Adipocyte (in vitro differentiated cells): ENCODE measurements around the gene ONECUT3.
A peak's percentile ranks its signal among the peaks of the same experiment; 100 is the strongest.

Source experiments
- DNase-seq: peaks from one replicate; pipeline ENCODE4 v3.0.0-alpha.2; 2015; ENCODE audit warnings: low read depth
- H3K27me3 ChIP-seq: replicated peaks from 2 replicates; pipeline ENCODE4 v1.7.0; 2013; ENCODE audit warnings: mild to moderate bottlenecking, low read length, moderate library complexity; ENCODE audit not compliant: control insufficient read depth, insufficient read depth
- H3K36me3 ChIP-seq: 2 replicates; pipeline ENCODE4 v1.7.0; 2013; ENCODE audit warnings: low read length, mild to moderate bottlenecking, moderate library complexity; ENCODE audit not compliant: control insufficient read depth, insufficient read depth, severe bottlenecking
- H3K4me1 ChIP-seq: 2 replicates; pipeline ENCODE4 v1.7.0; 2013; ENCODE audit warnings: mild to moderate bottlenecking, low read length, moderate library complexity; ENCODE audit not compliant: control insufficient read depth, insufficient read depth
- H3K4me3 ChIP-seq: 2 replicates; pipeline ENCODE4 v1.7.0; 2013; ENCODE audit warnings: mild to moderate bottlenecking, low read length, moderate library complexity
- H3K9ac ChIP-seq: 2 replicates; pipeline ENCODE4 v1.7.0; 2013; ENCODE audit warnings: mild to moderate bottlenecking, low read length, moderate library complexity
- H3K9me3 ChIP-seq: 2 replicates; pipeline ENCODE4 v1.7.0; 2013; ENCODE audit warnings: mild to moderate bottlenecking, low read length, moderate library complexity; ENCODE audit not compliant: control insufficient read depth

ONECUT3 gene

GRCh38 chr19:1766800-1767352 lies 13.6 kb downstream of the ONECUT3 start:
- DNase-seq: no peak
- no peak overlapping the region for H3K9ac ChIP-seq
- peaks cover 15% of the 10 kb centered on the region for H3K9me3 ChIP-seq
- H3K36me3 ChIP-seq: no peaks in the 10 kb centered on the region
- peaks cover 58% of the 10 kb centered on the region for H3K27me3 ChIP-seq
- H3K4me3 ChIP-seq: no peak overlapping the region
- no peaks in the 10 kb centered on the region for H3K4me1 ChIP-seq

GRCh38 chr19:1767464-1767933 lies 14.2 kb downstream of the ONECUT3 start:
- peak; percentile 68 for DNase-seq
- H3K4me3 ChIP-seq: no peak overlapping the region
- H3K4me1 ChIP-seq: no peaks in the 10 kb centered on the region
- H3K9me3 ChIP-seq: peaks cover 15% of the 10 kb centered on the region
- peaks cover 53% of the 10 kb centered on the region for H3K27me3 ChIP-seq
- H3K9ac ChIP-seq: no peak overlapping the region
- no peaks in the 10 kb centered on the region for H3K36me3 ChIP-seq

- Histone ChIP-seq H3K27me3 (peaks cover 50% of the 10 kb centered on the region), H3K4me3 (no peak overlapping the region), H3K4me1 (no peaks in the 10 kb centered on the region), H3K9ac (no peak overlapping the region), H3K9me3 (peaks cover 15% of the 10 kb centered on the region), H3K36me3 (no peaks in the 10 kb centered on the region)
- peak; percentile 42 for DNase-seq
These were observed 14.9 kb downstream of the ONECUT3 start for GRCh38 chr19:1768248-1768647.

GRCh38 chr19:1768918-1769644 lies 15.8 kb downstream of the ONECUT3 start:
- H3K9me3 ChIP-seq: peaks cover 15% of the 10 kb centered on the region
- DNase-seq: no peak
- H3K4me1 ChIP-seq: no peaks in the 10 kb centered on the region
- no peaks in the 10 kb centered on the region for H3K36me3 ChIP-seq
- no peak overlapping the region for H3K9ac ChIP-seq
- peaks cover 51% of the 10 kb centered on the region for H3K27me3 ChIP-seq
- no peak overlapping the region for H3K4me3 ChIP-seq

GRCh38 chr19:1769645-1769985 lies 16.3 kb downstream of the ONECUT3 start:
- Histone ChIP-seq H3K4me1 (no peaks in the 10 kb centered on the region), H3K9ac (no peak overlapping the region), H3K9me3 (peaks cover 15% of the 10 kb centered on the region), H3K27me3 (peaks cover 52% of the 10 kb centered on the region), H3K36me3 (no peaks in the 10 kb centered on the region), H3K4me3 (no peak overlapping the region)
- DNase-seq: no peak

- Histone ChIP-seq H3K9ac (no peak overlapping the region), H3K36me3 (no peaks in the 10 kb centered on the region), H3K9me3 (peaks cover 17% of the 10 kb centered on the region), H3K4me3 (no peak overlapping the region), H3K27me3 (peaks cover 45% of the 10 kb centered on the region), H3K4me1 (no peaks in the 10 kb centered on the region)
- no peak for DNase-seq
These were observed 17.7 kb downstream of the ONECUT3 start for GRCh38 chr19:1770866-1771576.

- Histone ChIP-seq H3K36me3 (no peaks in the 10 kb centered on the region), H3K9ac (no peak overlapping the region), H3K4me3 (no peak overlapping the region), H3K27me3 (peaks cover 38% of the 10 kb centered on the region), H3K4me1 (no peaks in the 10 kb centered on the region), H3K9me3 (peaks cover 17% of the 10 kb centered on the region)
- DNase-seq: no peak
These were observed 19.9 kb downstream of the ONECUT3 start for GRCh38 chr19:1773184-1773583.

GRCh38 chr19:1774989-1775772 lies 21.9 kb downstream of the ONECUT3 start:
- H3K9ac ChIP-seq: no peak overlapping the region
- no peaks in the 10 kb centered on the region for H3K4me1 ChIP-seq
- peak; percentile 24 for DNase-seq
- peaks cover 17% of the 10 kb centered on the region for H3K9me3 ChIP-seq
- no peak overlapping the region for H3K4me3 ChIP-seq
- peaks cover 42% of the 10 kb centered on the region for H3K27me3 ChIP-seq
- H3K36me3 ChIP-seq: no peaks in the 10 kb centered on the region

GRCh38 chr19:1775951-1776605 lies 22.8 kb downstream of the ONECUT3 start:
- H3K4me3 ChIP-seq: no peak overlapping the region
- no peak for DNase-seq
- H3K9me3 ChIP-seq: peaks cover 8% of the 10 kb centered on the region
- H3K9ac ChIP-seq: no peak overlapping the region
- no peaks in the 10 kb centered on the region for H3K4me1 ChIP-seq
- H3K36me3 ChIP-seq: no peaks in the 10 kb centered on the region
- H3K27me3 ChIP-seq: peaks cover 45% of the 10 kb centered on the region

GRCh38 chr19:1776606-1777147 lies 23.4 kb downstream of the ONECUT3 start:
- Histone ChIP-seq H3K9ac (no peak overlapping the region), H3K9me3 (peaks cover 5% of the 10 kb centered on the region), H3K4me3 (no peak overlapping the region), H3K4me1 (no peaks in the 10 kb centered on the region), H3K27me3 (peaks cover 45% of the 10 kb centered on the region), H3K36me3 (no peaks in the 10 kb centered on the region)
- no peak for DNase-seq
